ENCODE results near the gene CHST11. TPM values are rescaled to one million over a fixed set of nuclear protein-coding genes. Genes with fewer than 3 reads are reported as not detected.

The CHST11 gene
- total RNA-seq, 5 donors from 2014 or later (not counting 1 experiment from before 2014, with no cell fraction given): 49.8 to 78.3 (median 63.7) TPM

- H3K27ac Mint-ChIP-seq: no peak overlapping the region
- POLR2A ChIA-PET: no interaction called here
- Histone ChIP-seq H3K9me3 (no peaks in the 10 kb centered on the region), H3K4me3 (ENCODE audit: control insufficient read depth in 1 of 2, extremely low read depth in 1 of 2, low read length in 1 of 2) (no peak overlapping the region), H3K4me1 (ENCODE audit: control insufficient read depth in 1 of 2, extremely low read depth in 1 of 2, insufficient read depth in 2 of 2, low read length in 2 of 2) (peaks cover 0 to 16% of the 10 kb centered on the region in 2 experiments), H3K36me3 (ENCODE audit: control insufficient read depth in 2 of 2, extremely low read depth in 1 of 2, insufficient read depth in 1 of 2, low read length in 1 of 2) (peaks cover 0 to 5% of the 10 kb centered on the region in 2 donors), H3K27ac (ENCODE audit: low read length) (no peak overlapping the region), H3K27me3 (replicated peaks in 1 of 2; ENCODE audit: control insufficient read depth in 2 of 2, extremely low read depth in 1 of 2, insufficient read depth in 2 of 2, low read length in 1 of 2) (no peaks in the 10 kb centered on the region)
- peaks cover 0 to 5% (median 4%) of the 10 kb centered on the region in 3 donors for H3K9me3 Mint-ChIP-seq
- no peaks in the 10 kb centered on the region for H3K27me3 Mint-ChIP-seq
- CTCF ChIA-PET: no interaction called here
- H3K4me1 Mint-ChIP-seq: peaks cover 28 to 71% (median 60%) of the 10 kb centered on the region in 3 donors
- no peak for DNase-seq
- no peak for ATAC-seq (replicated peaks in 1 of 4)
- WGBS (ENCODE audit: insufficient coverage): 95% methylated on average over 2 of the region's 4 CpGs
- H3K36me3 Mint-ChIP-seq: peaks cover 40% of the 10 kb centered on the region
- H3K4me3 Mint-ChIP-seq: no peak overlapping the region
These were observed 181.6 kb downstream of the CHST11 start for GRCh38 chr12:104638218-104638850.

- no peak for DNase-seq
- Mint-ChIP-seq H3K36me3 (peaks cover 37% of the 10 kb centered on the region), H3K27me3 (no peaks in the 10 kb centered on the region), H3K9me3 (peaks cover 0 to 5% (median 4%) of the 10 kb centered on the region in 3 donors), H3K27ac (peak overlapping the region; percentile 22 to 38), H3K4me3 (no peak overlapping the region), H3K4me1 (peaks cover 30 to 74% (median 64%) of the 10 kb centered on the region in 3 donors)
- POLR2A ChIA-PET: no interaction called here
- H3K27me3 ChIP-seq (replicated peaks in 1 of 2; ENCODE audit: control insufficient read depth in 2 of 2, extremely low read depth in 1 of 2, insufficient read depth in 2 of 2, low read length in 1 of 2): no peaks in the 10 kb centered on the region
- no peak overlapping the region for H3K4me3 ChIP-seq (ENCODE audit: control insufficient read depth in 1 of 2, extremely low read depth in 1 of 2, low read length in 1 of 2)
- ATAC-seq (replicated peaks in 1 of 4): no peak
- no peak overlapping the region for H3K27ac ChIP-seq (ENCODE audit: low read length)
- CTCF ChIA-PET: no interaction called here
- H3K36me3 ChIP-seq (ENCODE audit: control insufficient read depth in 2 of 2, extremely low read depth in 1 of 2, insufficient read depth in 1 of 2, low read length in 1 of 2): peaks cover 0 to 5% of the 10 kb centered on the region in 2 donors
- WGBS (ENCODE audit: insufficient coverage): 74% methylated on average over 3 of the region's 3 CpGs
- peaks cover 4 to 21% of the 10 kb centered on the region in 2 experiments for H3K4me1 ChIP-seq (ENCODE audit: control insufficient read depth in 1 of 2, extremely low read depth in 1 of 2, insufficient read depth in 2 of 2, low read length in 2 of 2)
- no peaks in the 10 kb centered on the region for H3K9me3 ChIP-seq
These were observed 182.1 kb downstream of the CHST11 start for GRCh38 chr12:104638851-104639240.

- no peaks in the 10 kb centered on the region for H3K27me3 ChIP-seq (replicated peaks in 1 of 2; ENCODE audit: control insufficient read depth in 2 of 2, extremely low read depth in 1 of 2, insufficient read depth in 2 of 2, low read length in 1 of 2)
- no peaks in the 10 kb centered on the region for H3K27me3 Mint-ChIP-seq
- ATAC-seq (replicated peaks in 1 of 4) (no peak), DNase-seq (no peak)
- H3K4me3 Mint-ChIP-seq: no peak overlapping the region
- POLR2A ChIA-PET: no interaction called here
- CTCF ChIA-PET: no interaction called here
- H3K27ac Mint-ChIP-seq: peak overlapping the region in 1 of 2 donors; percentile 22
- no peaks in the 10 kb centered on the region for H3K9me3 ChIP-seq
- peaks cover 0 to 2% of the 10 kb centered on the region in 2 donors for H3K36me3 ChIP-seq (ENCODE audit: control insufficient read depth in 2 of 2, extremely low read depth in 1 of 2, insufficient read depth in 1 of 2, low read length in 1 of 2)
- 100% methylated on average over 1 of the region's 1 CpG for WGBS (ENCODE audit: insufficient coverage)
- H3K4me3 ChIP-seq (ENCODE audit: control insufficient read depth in 1 of 2, extremely low read depth in 1 of 2, low read length in 1 of 2): no peak overlapping the region
- peaks cover 0 to 5% (median 4%) of the 10 kb centered on the region in 3 donors for H3K9me3 Mint-ChIP-seq
- H3K4me1 Mint-ChIP-seq: peaks cover 37 to 79% (median 65%) of the 10 kb centered on the region in 3 donors
- H3K36me3 Mint-ChIP-seq: peaks cover 35% of the 10 kb centered on the region
- H3K4me1 ChIP-seq (ENCODE audit: control insufficient read depth in 1 of 2, extremely low read depth in 1 of 2, insufficient read depth in 2 of 2, low read length in 2 of 2): peaks cover 5 to 30% of the 10 kb centered on the region in 2 experiments
- H3K27ac ChIP-seq (ENCODE audit: low read length): no peak overlapping the region
These were observed 184.2 kb downstream of the CHST11 start for GRCh38 chr12:104640956-104641355.

- H3K27ac Mint-ChIP-seq: no peak overlapping the region
- no peaks in the 10 kb centered on the region for H3K9me3 ChIP-seq
- H3K4me3 Mint-ChIP-seq: no peak overlapping the region
- POLR2A ChIA-PET: interaction anchor here in 1 of 2 donors (0.6 kb wide), 1 partner anchor 193 kb away, joined by 6 read pairs; no protein-coding TSS in a partner anchor
- peaks cover 5 to 30% of the 10 kb centered on the region in 2 experiments for H3K4me1 ChIP-seq (ENCODE audit: control insufficient read depth in 1 of 2, extremely low read depth in 1 of 2, insufficient read depth in 2 of 2, low read length in 2 of 2)
- peaks cover 0 to 5% (median 4%) of the 10 kb centered on the region in 3 donors for H3K9me3 Mint-ChIP-seq
- CTCF ChIA-PET: no interaction called here
- H3K27ac ChIP-seq (ENCODE audit: low read length): no peak overlapping the region
- no peaks in the 10 kb centered on the region for H3K27me3 Mint-ChIP-seq
- H3K27me3 ChIP-seq (replicated peaks in 1 of 2; ENCODE audit: control insufficient read depth in 2 of 2, extremely low read depth in 1 of 2, insufficient read depth in 2 of 2, low read length in 1 of 2): no peaks in the 10 kb centered on the region
- WGBS (ENCODE audit: insufficient coverage): no CpG with 5 or more reads among the region's 3 CpGs
- no peak overlapping the region for H3K4me3 ChIP-seq (ENCODE audit: control insufficient read depth in 1 of 2, extremely low read depth in 1 of 2, low read length in 1 of 2)
- peaks cover 39% of the 10 kb centered on the region for H3K36me3 Mint-ChIP-seq
- H3K4me1 Mint-ChIP-seq: peaks cover 38 to 78% (median 63%) of the 10 kb centered on the region in 3 donors
- DNase-seq (peak in 2 of 35 experiments; percentile 13 to 42), ATAC-seq (replicated peaks in 1 of 4) (peak in 2 of 4 experiments; percentile 17 to 22)
- H3K36me3 ChIP-seq (ENCODE audit: control insufficient read depth in 2 of 2, extremely low read depth in 1 of 2, insufficient read depth in 1 of 2, low read length in 1 of 2): peaks cover 0 to 6% of the 10 kb centered on the region in 2 donors
These were observed 185.1 kb downstream of the CHST11 start for GRCh38 chr12:104641862-104642261.

- peaks cover 5 to 23% of the 10 kb centered on the region in 2 experiments for H3K4me1 ChIP-seq (ENCODE audit: control insufficient read depth in 1 of 2, extremely low read depth in 1 of 2, insufficient read depth in 2 of 2, low read length in 2 of 2)
- H3K36me3 ChIP-seq (ENCODE audit: control insufficient read depth in 2 of 2, extremely low read depth in 1 of 2, insufficient read depth in 1 of 2, low read length in 1 of 2): peaks cover 0 to 10% of the 10 kb centered on the region in 2 donors
- H3K27ac ChIP-seq (ENCODE audit: low read length): no peak overlapping the region
- ChIA-PET CTCF (no interaction called here), POLR2A (no interaction called here)
- peak in 1 of 35 experiments; percentile 7 for DNase-seq
- H3K9me3 Mint-ChIP-seq: peaks cover 0 to 5% (median 4%) of the 10 kb centered on the region in 3 donors
- 77% methylated on average over 3 of the region's 8 CpGs for WGBS (ENCODE audit: insufficient coverage)
- H3K4me3 Mint-ChIP-seq: peak overlapping the region in 1 of 3 donors; percentile 2
- H3K27me3 ChIP-seq (replicated peaks in 1 of 2; ENCODE audit: control insufficient read depth in 2 of 2, extremely low read depth in 1 of 2, insufficient read depth in 2 of 2, low read length in 1 of 2): no peaks in the 10 kb centered on the region
- H3K36me3 Mint-ChIP-seq: peaks cover 40% of the 10 kb centered on the region
- ATAC-seq (replicated peaks in 1 of 4): peak in 1 of 4 experiments; percentile 40
- peaks cover 31 to 75% (median 63%) of the 10 kb centered on the region in 3 donors for H3K4me1 Mint-ChIP-seq
- H3K27ac Mint-ChIP-seq: peak overlapping the region; percentile 35 to 45
- H3K4me3 ChIP-seq (ENCODE audit: control insufficient read depth in 1 of 2, extremely low read depth in 1 of 2, low read length in 1 of 2): no peak overlapping the region
- H3K9me3 ChIP-seq: no peaks in the 10 kb centered on the region
- no peaks in the 10 kb centered on the region for H3K27me3 Mint-ChIP-seq
These were observed 186.5 kb downstream of the CHST11 start for GRCh38 chr12:104643093-104643818.

- peaks cover 0 to 10% of the 10 kb centered on the region in 2 donors for H3K36me3 ChIP-seq (ENCODE audit: control insufficient read depth in 2 of 2, extremely low read depth in 1 of 2, insufficient read depth in 1 of 2, low read length in 1 of 2)
- H3K9me3 Mint-ChIP-seq: peaks cover 0 to 5% (median 4%) of the 10 kb centered on the region in 3 donors
- peak overlapping the region; percentile 35 to 45 for H3K27ac Mint-ChIP-seq
- H3K4me1 Mint-ChIP-seq: peaks cover 30 to 76% (median 62%) of the 10 kb centered on the region in 3 donors
- H3K4me1 ChIP-seq (ENCODE audit: control insufficient read depth in 1 of 2, extremely low read depth in 1 of 2, insufficient read depth in 2 of 2, low read length in 2 of 2): peaks cover 5 to 28% of the 10 kb centered on the region in 2 experiments
- H3K4me3 ChIP-seq (ENCODE audit: control insufficient read depth in 1 of 2, extremely low read depth in 1 of 2, low read length in 1 of 2): no peak overlapping the region
- H3K4me3 Mint-ChIP-seq: peak overlapping the region in 2 of 3 donors; percentile 10 to 66
- H3K9me3 ChIP-seq: no peaks in the 10 kb centered on the region
- CTCF ChIA-PET: no interaction called here
- DNase-seq: peak in 10 of 35 experiments; percentile 5 to 18 (median 12)
- 73% methylated on average over 12 of the region's 12 CpGs for WGBS (ENCODE audit: insufficient coverage)
- H3K27ac ChIP-seq (ENCODE audit: low read length): peak overlapping the region; percentile 8
- H3K27me3 Mint-ChIP-seq: no peaks in the 10 kb centered on the region
- H3K27me3 ChIP-seq (replicated peaks in 1 of 2; ENCODE audit: control insufficient read depth in 2 of 2, extremely low read depth in 1 of 2, insufficient read depth in 2 of 2, low read length in 1 of 2): no peaks in the 10 kb centered on the region
- POLR2A ChIA-PET: no interaction called here
- H3K36me3 Mint-ChIP-seq: peaks cover 37% of the 10 kb centered on the region
- ATAC-seq (replicated peaks in 1 of 4): peak in 3 of 4 experiments; percentile 29 to 38 (median 32)
These were observed 187.3 kb downstream of the CHST11 start for GRCh38 chr12:104643819-104644669.

All from T-cell (primary cell).